SK-N-SH (cell line): Measurements from ENCODE around the gene KRTAP10-2. TPM values are rescaled to one million over a fixed set of nuclear protein-coding genes. Genes with fewer than 3 reads are reported as not detected.

ENCODE experiments used
- CTCF ChIA-PET: fragments of 300-600, 350-600 bp; formaldehyde crosslinking; extraction: SDS; loops from one replicate; lab custom pipeline; 2021; lab: Yijun Ruan, JAX
- POLR2A ChIA-PET: fragments of 350-600 bp; sonication (Branson Sonifier 250); formaldehyde crosslinking; extraction: SDS; loops from one replicate; lab custom pipeline; 2020; ENCODE audit warnings: antibody characterized with exemption, inconsistent platforms; lab: Yijun Ruan, JAX
- DNase-seq: peaks from one replicate; pipeline ENCODE4 v3.0.0; 2012
- H2AFZ ChIP-seq: fragments of 200-600 bp; sonication (generic); 2 replicates; pipeline ENCODE4 v1.8.1; 2016; ENCODE audit warnings: antibody characterized with exemption, mild to moderate bottlenecking, low read depth
- H3F3A ChIP-seq: fragments of 200-600 bp; sonication (generic); replicated peaks from 2 replicates; pipeline ENCODE3; 2016; ENCODE audit warnings: antibody characterized with exemption, mild to moderate bottlenecking; ENCODE audit not compliant: insufficient read depth
- H3K27ac ChIP-seq, 2 experiments: fragments of 200-500 bp in 1 of 2; fragments of 200-600 bp in 1 of 2; sonication (Bioruptor generic) in 1 of 2; sonication (generic), shearing (Covaris generic) in 1 of 2; 2 replicates each; pipeline versions ENCODE4 v1.5.1 to v1.6.1; 2014 to 2016; ENCODE audit warnings: low read depth in 2 of 2, inconsistent platforms in 1 of 2, low read length in 1 of 2, mild to moderate bottlenecking in 1 of 2, mixed read lengths in 1 of 2
- H3K27me3 ChIP-seq: fragments of 200-600 bp; sonication (generic), shearing (Covaris generic); 2 replicates; pipeline ENCODE4 v1.6.1; 2016; ENCODE audit warnings: mixed run types; ENCODE audit not compliant: insufficient read depth
- H3K36me3 ChIP-seq, 2 experiments: fragments of 200-500 bp in 1 of 2; fragments of 200-600 bp in 1 of 2; sonication (Bioruptor generic) in 1 of 2; sonication (generic) in 1 of 2; replicated peaks in 1 of 2; 2 replicates each; pipeline versions ENCODE3 to v1.5.1; 2014 to 2016; ENCODE audit warnings: low read length in 1 of 2, mild to moderate bottlenecking in 1 of 2; ENCODE audit not compliant: insufficient read depth in 2 of 2, control insufficient read depth in 1 of 2
- H3K4me1 ChIP-seq, 2 experiments: fragments of 200-500 bp in 1 of 2; fragments of 200-600 bp in 1 of 2; sonication (Bioruptor generic) in 1 of 2; sonication (generic), shearing (Covaris generic) in 1 of 2; 2 replicates each; pipeline versions ENCODE4 v1.5.1 to v1.6.1; 2014 to 2016; ENCODE audit warnings: low read depth in 1 of 2, low read length in 1 of 2, mixed run types in 1 of 2; ENCODE audit not compliant: insufficient read depth in 2 of 2, control insufficient read depth in 1 of 2
- H3K4me2 ChIP-seq: fragments of 200-600 bp; sonication (generic), shearing (Covaris generic); 2 replicates; pipeline ENCODE4 v1.6.1; 2017; ENCODE audit warnings: mixed run types
- H3K4me3 ChIP-seq, 2 experiments: fragments of 200-500 bp in 1 of 2; fragments of 200-600 bp in 1 of 2; sonication (Bioruptor generic) in 1 of 2; sonication (generic), shearing (Covaris generic) in 1 of 2; 2 replicates each; pipeline versions ENCODE4 v1.5.1 to v1.8.1; 2014 to 2016; ENCODE audit warnings: low read depth in 2 of 2, inconsistent platforms in 1 of 2, low read length in 1 of 2, mild to moderate bottlenecking in 1 of 2, mixed read lengths in 1 of 2, moderate library complexity in 1 of 2
- H3K79me2 ChIP-seq: fragments of 200-600 bp; sonication (generic); 2 replicates; pipeline ENCODE4 v1.8.1; 2017; ENCODE audit warnings: mild to moderate bottlenecking; ENCODE audit not compliant: insufficient read depth
- H3K9ac ChIP-seq: fragments of 200-600 bp; sonication (generic); 2 replicates; pipeline ENCODE4 v1.6.1; 2017; ENCODE audit warnings: mixed run types
- H3K9me2 ChIP-seq: fragments of 200-600 bp; sonication (generic); 2 replicates; pipeline ENCODE4 v1.6.1; 2017; ENCODE audit warnings: mixed run types
- H3K9me3 ChIP-seq: fragments of 200-600 bp; sonication (generic); 2 replicates; pipeline ENCODE4 v1.6.1; 2017; ENCODE audit warnings: mixed run types, mild to moderate bottlenecking, moderate library complexity
- H4K20me1 ChIP-seq: fragments of 200-600 bp; sonication (generic); 2 replicates; pipeline ENCODE4 v1.6.1; 2017; ENCODE audit warnings: mild to moderate bottlenecking, mixed run types; ENCODE audit not compliant: insufficient read depth
- CHD2 ChIP-seq: fragments of 150-350 bp; IDR thresholded peaks from 2 replicates; pipeline ENCODE4 v1.6.1; 2018; ENCODE audit warnings: low read length; ENCODE audit not compliant: partially characterized antibody
- CTCF ChIP-seq: fragments of 200-600 bp; sonication (generic); IDR thresholded peaks from 2 replicates; pipeline ENCODE4 v1.6.1; 2017; ENCODE audit warnings: antibody characterized with exemption, mild to moderate bottlenecking, moderate library complexity
- ELF1 ChIP-seq: IDR thresholded peaks from 2 replicates; pipeline ENCODE4 v1.4.0; 2012
- EP300 ChIP-seq, 2 experiments: IDR thresholded peaks; 2 replicates each; pipeline versions ENCODE4 v1.4.0 to v1.6.1; 2012; ENCODE audit warnings: borderline replicate concordance in 1 of 2, low read depth in 1 of 2, low read length in 1 of 2
- EZH2phosphoT487 ChIP-seq: fragments of 200-600 bp; sonication (generic); IDR thresholded peaks from 2 replicates; pipeline ENCODE4 v1.6.1; 2017; ENCODE audit warnings: low read depth, mixed run types, mild to moderate bottlenecking, antibody characterized with exemption, moderate library complexity, borderline replicate concordance
- IRF3 ChIP-seq: fragments of 150-350 bp; IDR thresholded peaks from 2 replicates; pipeline ENCODE4 v1.6.1; 2016; ENCODE audit warnings: mild to moderate bottlenecking, low read depth, low read length
- MEF2A ChIP-seq: IDR thresholded peaks from 2 replicates; pipeline ENCODE4 v1.4.0; 2012; ENCODE audit warnings: low read depth, borderline replicate concordance
- NFIC ChIP-seq: IDR thresholded peaks from 2 replicates; pipeline ENCODE4 v1.4.0; 2012; ENCODE audit warnings: borderline replicate concordance
- RCOR1 ChIP-seq: fragments of 150-350 bp; IDR thresholded peaks from 2 replicates; pipeline ENCODE4 v1.6.1; 2017; ENCODE audit warnings: antibody characterized with exemption, low read length
- RXRA ChIP-seq: IDR thresholded peaks from 2 replicates; pipeline ENCODE4 v1.4.0; 2012; ENCODE audit warnings: low read depth, mild to moderate bottlenecking, borderline replicate concordance
- SMC3 ChIP-seq: IDR thresholded peaks from 2 replicates; pipeline ENCODE4 v1.6.1; 2012; ENCODE audit warnings: low read depth, low read length, improper control_type of control experiment
- TCF12 ChIP-seq: IDR thresholded peaks from 2 replicates; pipeline ENCODE4 v1.4.0; 2012
- YY1 ChIP-seq: IDR thresholded peaks from 2 replicates; pipeline ENCODE4 v1.4.0; 2012; ENCODE audit warnings: low read depth, mild to moderate bottlenecking
- ZBTB33 ChIP-seq: IDR thresholded peaks from 2 replicates; pipeline ENCODE4 v1.4.0; 2012; ENCODE audit warnings: low read depth, borderline replicate concordance
- WGBS: methylation state at CpG from one replicate; pipeline ENCODE4 v1.1.6; 2017; ENCODE audit warnings: low lambda C conversion rate; 5-methylcytosine and 5-hydroxymethylcytosine counted together
- polyA plus RNA-seq, 3 experiments: library from polyadenylated mRNA; depleted of rRNA; stranded (reverse); fragments of >200 nt; gene quantifications; 2 replicates each; pipeline ENCODE4 v1.2.3, GENCODE V29; 2012

Gene KRTAP10-2
- polyA plus RNA-seq, 1 of the 3 experiments (the other 2 are of a cell fraction), result not detected

- no peak for TF ChIP-seq NFIC
- TF ChIP-seq IRF3, result no peak
- TF ChIP-seq RXRA, result no peak
- TF ChIP-seq EP300 (IDR thresholded peaks at IDR 0.05; ENCODE audit: borderline replicate concordance in 1 of 2, low read depth in 1 of 2, low read length in 1 of 2), result no peak
- TF ChIP-seq, all 33 proteins: peak for 0
Observed at GRCh38 chr21:44579056-44579832, 27.9 kb upstream of the KRTAP10-2 start (continued).

- no peak for DNase-seq
- no peaks in the 10 kb centered on the region for H3K79me2 ChIP-seq
- H3K4me2 ChIP-seq, result no peak overlapping the region
- TF ChIP-seq CHD2 (no peak), ZBTB33 (no peak), TCF12 (no peak), CTCF (no peak), ELF1 (no peak), IRF3 (no peak), SMC3 (no peak), EZH2phosphoT487 (no peak), RCOR1 (no peak), YY1 (no peak), MEF2A (no peak)
- no peaks in the 10 kb centered on the region for H3K9me2 ChIP-seq
- H3K27ac ChIP-seq, result no peak overlapping the region
- H3K27me3 ChIP-seq, result peaks cover 24% of the 10 kb centered on the region; the same call in 1 of the 2 replicates
- no peaks in the 10 kb centered on the region for H3K36me3 ChIP-seq
- POLR2A ChIA-PET, result no interaction called here
- no peaks in the 10 kb centered on the region for H3K9me3 ChIP-seq
- WGBS, result 28% methylated on average over 6 of the region's 17 CpGs
- H3K9ac ChIP-seq, result no peak overlapping the region
- H3K4me3 ChIP-seq, result no peak overlapping the region
- peaks cover 0 to 10% of the 10 kb centered on the region in 2 experiments; a peak in 1 of 4 replicates for H3K4me1 ChIP-seq
- H4K20me1 ChIP-seq, result no peaks in the 10 kb centered on the region
- H3F3A ChIP-seq, result no peaks in the 10 kb centered on the region
- H2AFZ ChIP-seq, result no peak overlapping the region
- CTCF ChIA-PET, result no interaction called here
Observed at GRCh38 chr21:44578371-44579055, 27.2 kb upstream of the KRTAP10-2 start.
